GM12874 (cell line): Measurements from ENCODE around the gene STPG3.
A peak's percentile ranks its signal among the peaks of the same experiment; 100 is the strongest.

Experiments used
- TF ChIP-seq, protein P1 (sequence below): IDR thresholded peaks from 2 replicates; pipeline ENCODE4 v1.5.1; 2011; ENCODE audit warnings: low read depth, mild to moderate bottlenecking, control low read depth, low read length, moderate library complexity; ENCODE audit not compliant: insufficient read depth

STPG3 gene

DNA sequence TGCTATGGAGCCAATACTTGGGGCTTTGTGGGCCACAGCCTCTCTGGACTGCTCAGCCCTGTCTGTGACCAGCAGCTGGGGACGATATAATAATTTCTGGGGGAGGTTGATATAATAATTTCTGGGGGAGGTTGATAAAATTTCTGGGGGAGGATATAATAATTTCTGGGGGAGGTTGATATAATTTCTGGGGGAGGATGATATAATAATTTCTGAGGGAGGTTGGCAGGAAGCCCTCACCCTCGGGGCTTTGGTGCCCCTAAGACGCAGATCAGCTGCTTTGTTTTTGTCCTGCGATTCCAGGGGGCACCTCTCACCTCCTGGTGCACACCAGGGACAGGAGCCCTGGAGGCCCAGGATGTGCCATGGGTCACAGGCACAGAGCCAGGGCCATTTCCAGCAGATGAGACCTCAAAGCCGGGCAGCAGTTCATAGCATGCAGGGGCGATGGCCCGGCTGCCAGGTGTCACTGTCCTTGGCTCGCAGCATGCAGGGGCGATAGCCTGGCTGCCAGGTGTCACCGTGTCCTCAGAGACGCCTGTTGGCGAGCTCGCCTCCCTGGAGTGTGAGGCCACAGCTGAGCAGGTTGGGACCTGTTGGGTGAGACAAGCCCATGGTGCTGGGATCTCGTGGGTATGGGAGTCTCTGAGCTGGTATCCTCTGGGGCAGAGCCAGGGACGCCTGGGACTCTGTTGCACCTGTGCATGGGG lies 22.7 kb downstream of the STPG3 start:
- TF ChIP-seq, protein P1, sequence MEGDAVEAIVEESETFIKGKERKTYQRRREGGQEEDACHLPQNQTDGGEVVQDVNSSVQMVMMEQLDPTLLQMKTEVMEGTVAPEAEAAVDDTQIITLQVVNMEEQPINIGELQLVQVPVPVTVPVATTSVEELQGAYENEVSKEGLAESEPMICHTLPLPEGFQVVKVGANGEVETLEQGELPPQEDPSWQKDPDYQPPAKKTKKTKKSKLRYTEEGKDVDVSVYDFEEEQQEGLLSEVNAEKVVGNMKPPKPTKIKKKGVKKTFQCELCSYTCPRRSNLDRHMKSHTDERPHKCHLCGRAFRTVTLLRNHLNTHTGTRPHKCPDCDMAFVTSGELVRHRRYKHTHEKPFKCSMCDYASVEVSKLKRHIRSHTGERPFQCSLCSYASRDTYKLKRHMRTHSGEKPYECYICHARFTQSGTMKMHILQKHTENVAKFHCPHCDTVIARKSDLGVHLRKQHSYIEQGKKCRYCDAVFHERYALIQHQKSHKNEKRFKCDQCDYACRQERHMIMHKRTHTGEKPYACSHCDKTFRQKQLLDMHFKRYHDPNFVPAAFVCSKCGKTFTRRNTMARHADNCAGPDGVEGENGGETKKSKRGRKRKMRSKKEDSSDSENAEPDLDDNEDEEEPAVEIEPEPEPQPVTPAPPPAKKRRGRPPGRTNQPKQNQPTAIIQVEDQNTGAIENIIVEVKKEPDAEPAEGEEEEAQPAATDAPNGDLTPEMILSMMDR = no peak

DNA sequence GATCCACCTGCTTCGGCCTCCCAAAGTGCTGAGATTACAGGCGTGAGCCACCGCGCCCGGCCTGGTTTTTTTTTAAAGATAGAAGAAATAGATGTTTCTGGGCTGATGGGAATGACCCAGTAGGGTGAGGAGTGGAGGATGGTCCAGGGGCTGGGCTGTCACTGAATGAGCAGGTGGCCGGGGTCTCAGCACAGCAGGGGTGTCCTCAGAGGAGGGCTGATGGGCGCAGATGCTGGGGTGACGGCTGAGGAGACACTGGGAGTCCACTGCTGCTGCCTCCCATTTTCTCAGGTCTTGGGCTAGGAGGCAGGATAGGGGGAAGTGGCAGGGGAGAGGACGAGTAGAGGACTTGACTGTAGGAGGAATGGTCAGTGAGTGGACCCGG lies 24.1 kb downstream of the STPG3 start:
- TF ChIP-seq, protein P1 = no peak

DNA sequence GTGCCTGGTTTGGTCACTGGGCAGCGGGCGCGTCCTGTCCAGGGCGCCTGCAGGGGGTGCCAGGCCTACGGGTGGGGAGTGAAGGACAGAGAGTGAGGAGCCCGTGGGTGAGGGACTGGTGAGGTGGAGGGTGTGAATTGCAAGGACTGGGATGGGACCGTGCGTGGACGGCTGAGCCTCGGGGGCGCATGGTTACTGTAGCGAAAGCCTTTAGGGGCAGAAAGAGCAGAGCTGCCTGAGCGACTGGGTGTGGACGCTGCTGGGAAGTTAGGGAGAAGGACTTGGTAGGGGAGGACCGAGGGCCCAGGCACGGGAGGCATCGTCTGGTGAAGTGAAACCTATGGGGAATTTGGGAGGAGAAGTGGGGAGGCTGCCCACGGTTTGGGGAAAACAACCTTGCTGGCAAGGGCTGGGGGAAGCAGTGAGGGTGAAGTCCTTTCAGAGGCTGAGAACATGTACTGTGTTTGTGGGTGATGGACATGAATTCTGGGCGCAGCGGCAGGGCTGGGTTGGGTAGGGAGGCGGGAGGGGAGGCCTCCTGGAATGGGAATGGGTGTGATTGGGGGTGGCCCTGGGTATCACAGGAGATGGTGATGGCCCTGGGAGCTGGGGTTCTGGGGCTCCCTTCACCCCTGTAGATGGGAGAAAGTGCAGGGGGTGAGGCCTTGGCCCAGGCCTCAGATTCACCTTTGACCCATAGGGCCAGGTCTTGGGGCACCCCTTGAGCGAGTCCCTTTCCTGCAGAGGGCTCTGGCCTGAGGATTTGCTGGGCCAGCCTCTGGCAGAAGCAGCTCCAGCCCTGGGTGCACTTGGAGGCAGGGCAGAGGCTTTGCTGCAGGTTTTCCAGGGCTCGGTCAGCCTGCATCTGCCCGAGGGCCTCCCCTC lies 24.7 kb downstream of the STPG3 start:
- TF ChIP-seq, protein P1 = 0 out of 2 replicates have a peak, but pooled peaks have one; percentile 2

DNA sequence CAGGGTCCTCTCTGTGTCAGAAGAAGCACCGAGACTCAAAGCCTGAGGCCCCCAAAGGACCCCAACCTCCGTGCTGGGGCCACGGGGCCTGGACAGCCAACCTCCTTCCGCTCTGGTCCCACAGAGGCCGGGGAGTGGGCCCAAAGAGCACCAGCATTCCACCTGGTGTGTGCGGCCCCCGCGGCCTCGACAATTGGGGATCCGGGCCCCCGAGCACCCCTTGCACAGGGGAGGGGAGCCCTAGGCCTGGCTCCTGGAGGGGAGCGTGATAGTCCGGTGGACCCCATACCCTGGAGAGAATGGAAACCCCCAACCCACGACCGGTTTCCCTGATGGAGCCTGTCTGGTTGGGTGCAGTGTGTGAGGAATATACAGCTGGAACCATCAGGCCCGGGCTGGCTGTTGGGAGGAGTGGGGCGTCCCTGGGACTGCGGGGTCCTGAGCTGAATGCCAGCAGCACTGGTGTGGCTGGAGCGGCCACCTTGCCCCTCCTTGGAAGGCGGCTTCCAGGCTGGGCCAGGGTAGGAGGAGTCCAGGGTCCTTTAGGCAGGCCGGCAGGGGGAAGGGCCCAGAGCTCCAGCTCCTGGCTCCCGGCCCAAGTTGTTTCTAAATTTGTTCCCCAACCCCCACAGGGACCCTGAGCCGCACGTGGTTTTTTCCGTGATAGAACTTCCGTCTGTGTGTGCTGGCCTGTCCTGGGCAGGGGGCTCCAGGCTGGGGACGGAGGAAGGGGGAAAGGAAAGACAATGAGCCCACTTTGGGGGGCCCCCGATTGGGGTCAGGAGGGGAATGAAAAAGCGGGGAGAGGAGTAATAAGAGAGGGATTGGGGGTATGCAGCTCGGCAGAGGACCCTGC lies 25.6 kb downstream of the STPG3 start:
- TF ChIP-seq, protein P1 = no peak

DNA sequence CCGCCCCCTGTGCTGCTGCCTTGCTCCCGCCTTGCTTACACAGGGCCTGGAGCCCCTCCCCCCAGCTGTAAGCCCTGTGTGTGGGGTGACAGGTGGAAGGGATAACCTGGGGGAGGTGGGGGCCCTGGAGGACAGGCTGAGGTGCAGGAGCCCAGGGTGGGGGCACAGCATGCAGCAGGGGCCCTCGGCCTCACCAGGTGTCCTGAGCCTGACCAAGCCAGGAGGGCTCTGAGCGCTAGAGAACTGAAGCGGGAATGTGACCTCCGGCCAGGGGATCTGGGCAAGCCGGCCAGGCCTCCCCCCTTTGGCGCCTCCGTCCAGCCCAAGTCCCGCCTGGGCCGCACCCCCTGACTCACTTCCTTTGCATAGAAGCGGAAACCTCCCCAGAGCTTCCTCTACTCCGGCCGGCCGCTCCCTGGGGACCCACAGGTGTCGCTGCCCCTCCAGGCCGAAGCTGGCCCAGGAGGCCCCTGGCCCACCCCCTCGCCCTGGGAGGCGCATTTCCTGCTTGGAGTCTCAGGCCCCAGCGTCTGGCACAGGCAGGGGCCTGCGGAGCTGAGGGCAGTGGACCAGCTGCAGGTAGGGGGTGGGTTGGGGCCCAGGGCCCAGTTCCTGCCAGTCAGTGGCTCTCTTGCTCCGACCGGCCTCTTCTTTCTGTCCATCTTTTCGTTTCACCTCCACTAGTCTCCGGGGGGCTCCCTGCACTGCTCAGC lies 26.4 kb downstream of the STPG3 start, which contains the start of gene TOR4A:
TSS of gene TOR4A (plus strand) at position 398 of the 713 bp plus-strand sequence. CDS start 964 bp downstream, outside the sequence.
- TF ChIP-seq, protein P1 = peak; percentile 30; the same call in 1 of the 2 replicates

DNA sequence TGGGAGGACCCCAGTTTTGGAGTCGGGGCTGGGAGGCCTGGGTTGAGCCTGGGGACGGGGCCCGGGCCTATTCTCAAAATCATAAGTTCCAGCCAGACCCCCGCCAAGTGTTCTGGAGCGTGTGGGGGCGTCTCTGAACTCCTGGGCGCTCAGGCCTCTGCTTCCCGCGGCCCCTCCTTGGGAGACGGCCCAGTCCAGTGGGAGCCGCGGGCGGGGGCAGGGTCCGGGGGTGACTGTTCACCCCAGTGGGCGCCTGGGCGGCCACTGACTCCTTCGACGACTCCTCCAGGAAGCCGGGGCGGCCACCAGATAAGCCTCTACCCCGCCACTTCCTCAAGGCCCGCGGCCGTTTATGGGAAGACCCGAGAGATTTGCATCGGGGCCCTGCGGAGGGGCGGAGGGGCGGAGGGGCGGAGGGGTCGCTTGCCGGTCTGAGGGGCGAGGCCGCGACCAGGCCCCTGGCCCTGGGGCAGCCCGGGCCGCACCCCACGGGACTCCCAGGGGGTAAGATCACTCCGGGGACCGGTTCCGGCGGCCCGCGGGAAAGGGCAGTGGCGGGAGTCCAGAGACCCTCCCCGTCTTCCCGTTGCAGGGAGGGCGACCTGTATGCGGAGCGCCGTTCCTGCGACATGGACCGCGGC lies 27.1 kb downstream of the STPG3 start:
- TF ChIP-seq, protein P1 = no peak
